A549 (cell line): Measurements from ENCODE around the gene CDS1. TPM values are rescaled to one million over a fixed set of nuclear protein-coding genes. Genes with fewer than 3 reads are reported as not detected.

Experiments used
- ATAC-seq, 2 experiments: fragments of 200-7000 bp in 1 of 2; fragments of >200 bp in 1 of 2; cut with Nextera tagmentation in 1 of 2; cut with Tn5 transposase in 1 of 2; 3 replicates each; pipeline versions ENCODE4 v1.8.0 to v1.9.1; 2018 to 2020; ENCODE audit warnings: mild to moderate bottlenecking in 1 of 2, moderate library complexity in 1 of 2
- CTCF ChIA-PET: fragments of 300-600 bp; sonication (Branson Sonifier 250); formaldehyde crosslinking; extraction: SDS; loops from one replicate; lab custom pipeline; 2021; ENCODE audit warnings: antibody characterized with exemption, inconsistent platforms; lab: Yijun Ruan, JAX
- POLR2A ChIA-PET: fragments of 350-600 bp; formaldehyde crosslinking; extraction: SDS; loops from one replicate; lab custom pipeline; 2021; ENCODE audit warnings: antibody characterized with exemption, inconsistent platforms; lab: Yijun Ruan, JAX
- DNase-seq, 2 experiments: peaks; one replicate each; pipeline versions ENCODE4 v3.0.0 to v3.0.0-alpha.2; 2011 to 2016; ENCODE audit warnings: low read depth in 1 of 2, low spot score in 1 of 2
- FAIRE-seq: peaks from 2 replicates; lab custom pipeline; 2011; peaks lifted over from hg19 to GRCh38; lab: Jason Lieb, UNC
- H3K27ac ChIP-seq, 2 experiments: fragments of >200 bp; sonication (Bioruptor Twin); formaldehyde crosslinking; 3 replicates each; pipeline ENCODE4 v1.5.1; 2016 to 2017
- H3K4me1 ChIP-seq: fragments of >200 bp; sonication (Bioruptor Twin); formaldehyde crosslinking; 3 replicates; pipeline ENCODE4 v1.6.1; 2016
- H3K4me2 ChIP-seq: fragments of >200 bp; sonication (Bioruptor Twin); formaldehyde crosslinking; 3 replicates; pipeline ENCODE4 v1.6.1; 2016
- H3K4me3 ChIP-seq: fragments of >200 bp; sonication (Bioruptor Twin); formaldehyde crosslinking; 3 replicates; pipeline ENCODE4 v1.5.1; 2016
- H3K9me3 ChIP-seq: fragments of >200 bp; sonication (Bioruptor Twin); formaldehyde crosslinking; 3 replicates; pipeline ENCODE4 v1.6.1; 2016
- CBX8 ChIP-seq: fragments of 200-600 bp; sonication (generic); IDR thresholded peaks from 2 replicates; pipeline ENCODE4 v1.6.1; 2016
- CEBPB ChIP-seq, 2 experiments: fragments of >200 bp in 1 of 2; sonication (Bioruptor Twin) in 1 of 2; formaldehyde crosslinking in 1 of 2; IDR thresholded peaks; 2 replicates each; pipeline ENCODE4 v1.6.1; 2012 to 2016
- EHMT2 ChIP-seq: fragments of 200-600 bp; sonication (generic); IDR thresholded peaks from 2 replicates; pipeline ENCODE4 v1.6.1; 2016; ENCODE audit warnings: antibody characterized with exemption, low read depth, mild to moderate bottlenecking, moderate library complexity
- EP300 ChIP-seq, 2 experiments: fragments of >200 bp; sonication (Bioruptor Twin); formaldehyde crosslinking; IDR thresholded peaks; 2 replicates in 1 of 2; 3 replicates in 1 of 2; pipeline ENCODE4 v1.6.1; 2016 to 2017
- ESRRA ChIP-seq: fragments of 150-350 bp; IDR thresholded peaks from 2 replicates; pipeline ENCODE4 v1.6.1; 2014; ENCODE audit warnings: mild to moderate bottlenecking, low read length, borderline replicate concordance
- FOXS1 ChIP-seq: fragments of 250-450 bp; sonication (Bioruptor Pico); IDR thresholded peaks from 2 replicates; pipeline ENCODE4 v1.5.0; 2020; ENCODE audit warnings: mild to moderate bottlenecking, moderate library complexity
- HOXA7 ChIP-seq: fragments of 250-450 bp; sonication (Bioruptor Pico); IDR thresholded peaks from 2 replicates; pipeline ENCODE4 v1.5.0; 2020; ENCODE audit warnings: mild to moderate bottlenecking, moderate library complexity
- JUN ChIP-seq, 2 experiments: fragments of >200 bp; sonication (Bioruptor Twin); formaldehyde crosslinking; IDR thresholded peaks; 2 replicates in 1 of 2; 3 replicates in 1 of 2; pipeline ENCODE4 v1.6.1; 2016 to 2017
- JUNB ChIP-seq: fragments of >200 bp; sonication (Bioruptor Twin); formaldehyde crosslinking; IDR thresholded peaks from 2 replicates; pipeline ENCODE4 v1.6.1; 2016
- KDM1A ChIP-seq: fragments of 200-600 bp; sonication (generic); IDR thresholded peaks from 2 replicates; pipeline ENCODE4 v1.6.1; 2016; ENCODE audit warnings: low read depth, mild to moderate bottlenecking
- KDM5A ChIP-seq: fragments of 200-600 bp; sonication (generic); IDR thresholded peaks from 2 replicates; pipeline ENCODE4 v1.6.1; 2016; ENCODE audit warnings: antibody characterized with exemption, mild to moderate bottlenecking
- MAFK ChIP-seq: fragments of 450-650 bp; IDR thresholded peaks from 2 replicates; pipeline ENCODE4 v1.6.1; 2014; ENCODE audit not compliant: partially characterized antibody
- MAZ ChIP-seq: fragments of 150-350 bp; IDR thresholded peaks from 2 replicates; pipeline ENCODE4 v1.6.1; 2014; ENCODE audit warnings: antibody characterized with exemption, low read depth, low read length, borderline replicate concordance
- MYC ChIP-seq: IDR thresholded peaks from 2 replicates; pipeline ENCODE4 v1.6.1; 2012; ENCODE audit warnings: mild to moderate bottlenecking, inconsistent platforms, low read length, improper control_type of control experiment, borderline replicate concordance
- PHF8 ChIP-seq: fragments of 200-600 bp; sonication (generic); IDR thresholded peaks from 2 replicates; pipeline ENCODE4 v1.6.1; 2016; ENCODE audit warnings: low read depth, mild to moderate bottlenecking, antibody characterized with exemption, moderate library complexity, borderline replicate concordance
- POLR2AphosphoS2 ChIP-seq: conservative IDR thresholded peaks from 2 replicates; pipeline ENCODE4 v1.6.1; 2012; ENCODE audit warnings: low read length, improper control_type of control experiment, inconsistent platforms
- RCOR1 ChIP-seq: fragments of 150-350 bp; IDR thresholded peaks from 2 replicates; pipeline ENCODE4 v1.6.1; 2014; ENCODE audit warnings: antibody characterized with exemption, low read length, low read depth
- RFX5 ChIP-seq: fragments of 450-650 bp; IDR thresholded peaks from 2 replicates; pipeline ENCODE4 v1.7.1; 2014; ENCODE audit warnings: antibody characterized with exemption, mild to moderate bottlenecking, moderate library complexity
- SREBF2 ChIP-seq: fragments of 450-650 bp; IDR thresholded peaks from 2 replicates; pipeline ENCODE4 v1.6.1; 2014; ENCODE audit warnings: mild to moderate bottlenecking, moderate library complexity
- TFCP2L1 ChIP-seq: fragments of 250-450 bp; sonication (Bioruptor Pico); IDR thresholded peaks from 2 replicates; pipeline ENCODE4 v1.5.0; 2021; ENCODE audit warnings: mild to moderate bottlenecking
- WGBS: methylation state at CpG from one replicate; pipeline ENCODE4 v1.1.6; 2017; ENCODE audit errors: missing lambda C conversion rate; 5-methylcytosine and 5-hydroxymethylcytosine counted together
- polyA plus RNA-seq, 4 experiments: library from polyadenylated mRNA; depleted of rRNA in 3 of 4; stranded (reverse); fragments of >200 nt; fragmentation: RNase III in 1 of 4; extraction: RNeasy Plus Mini Kit Qiagen cat#74134 plus additional on column Dnase treatment in 1 of 4; gene quantifications; 2 replicates in 3 of 4; 3 replicates in 1 of 4; pipeline ENCODE4 v1.2.3, GENCODE V29; 2011 to 2017
- TF ChIP-seq, protein P1 (sequence below): fragments of 150-350 bp; IDR thresholded peaks from 2 replicates; pipeline ENCODE4 v1.6.1; 2014; ENCODE audit warnings: low read depth, mild to moderate bottlenecking, low read length
- TF ChIP-seq, protein P2 (sequence below): fragments of >200 bp; sonication (Bioruptor Twin); formaldehyde crosslinking; IDR thresholded peaks from 3 replicates; pipeline ENCODE4 v1.6.1; 2016
- TF ChIP-seq, protein P3 (sequence below): IDR thresholded peaks from 2 replicates; pipeline ENCODE4 v1.6.1; 2012

CDS1 gene
- polyA plus RNA-seq, 2 of the 4 experiments (the other 2 are of a cell fraction), result 0.46 to 1.4 TPM

DNA sequence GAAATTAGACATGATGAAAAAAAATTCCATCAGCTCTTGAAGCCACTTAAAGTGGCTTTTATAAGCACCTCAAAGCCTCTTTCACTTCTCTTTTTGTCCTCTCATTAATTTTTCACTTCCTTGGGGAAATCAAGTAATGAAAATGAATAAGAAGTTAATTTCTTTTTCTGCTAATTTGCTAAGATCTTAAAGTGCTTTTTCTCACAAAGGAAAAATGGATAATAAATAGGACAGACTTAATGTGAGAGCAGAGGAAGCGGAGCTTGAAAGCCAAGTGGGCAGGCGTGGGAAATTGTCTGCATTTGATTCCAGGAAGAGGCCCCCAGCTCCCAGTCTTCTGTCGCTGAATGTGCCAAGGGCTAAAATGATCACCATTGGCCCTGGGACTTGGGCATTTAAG lies 28.6 kb downstream of the CDS1 start:
- POLR2A ChIA-PET, result no interaction called here
- H3K4me1 ChIP-seq, result no peaks in the 10 kb centered on the region
- no peak for ATAC-seq
- 86% methylated on average over 3 of the region's 3 CpGs for WGBS
- H3K9me3 ChIP-seq, result no peaks in the 10 kb centered on the region
- no peak overlapping the region for H3K27ac ChIP-seq
- no peak for TF ChIP-seq MAFK
- TF ChIP-seq EP300 (IDR thresholded peaks at IDR 0.05), result no peak
- TF ChIP-seq PHF8, result no peak
- TF ChIP-seq TFCP2L1 (CRISPR knock-in tag), result no peak
- TF ChIP-seq RFX5, result no peak
- no peak for TF ChIP-seq FOXS1 (CRISPR knock-in tag)
- TF ChIP-seq, protein P1, sequence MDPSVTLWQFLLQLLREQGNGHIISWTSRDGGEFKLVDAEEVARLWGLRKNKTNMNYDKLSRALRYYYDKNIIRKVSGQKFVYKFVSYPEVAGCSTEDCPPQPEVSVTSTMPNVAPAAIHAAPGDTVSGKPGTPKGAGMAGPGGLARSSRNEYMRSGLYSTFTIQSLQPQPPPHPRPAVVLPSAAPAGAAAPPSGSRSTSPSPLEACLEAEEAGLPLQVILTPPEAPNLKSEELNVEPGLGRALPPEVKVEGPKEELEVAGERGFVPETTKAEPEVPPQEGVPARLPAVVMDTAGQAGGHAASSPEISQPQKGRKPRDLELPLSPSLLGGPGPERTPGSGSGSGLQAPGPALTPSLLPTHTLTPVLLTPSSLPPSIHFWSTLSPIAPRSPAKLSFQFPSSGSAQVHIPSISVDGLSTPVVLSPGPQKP, result no peak
- TF ChIP-seq MAZ, result no peak
- TF ChIP-seq EHMT2, result no peak
- TF ChIP-seq, protein P2, sequence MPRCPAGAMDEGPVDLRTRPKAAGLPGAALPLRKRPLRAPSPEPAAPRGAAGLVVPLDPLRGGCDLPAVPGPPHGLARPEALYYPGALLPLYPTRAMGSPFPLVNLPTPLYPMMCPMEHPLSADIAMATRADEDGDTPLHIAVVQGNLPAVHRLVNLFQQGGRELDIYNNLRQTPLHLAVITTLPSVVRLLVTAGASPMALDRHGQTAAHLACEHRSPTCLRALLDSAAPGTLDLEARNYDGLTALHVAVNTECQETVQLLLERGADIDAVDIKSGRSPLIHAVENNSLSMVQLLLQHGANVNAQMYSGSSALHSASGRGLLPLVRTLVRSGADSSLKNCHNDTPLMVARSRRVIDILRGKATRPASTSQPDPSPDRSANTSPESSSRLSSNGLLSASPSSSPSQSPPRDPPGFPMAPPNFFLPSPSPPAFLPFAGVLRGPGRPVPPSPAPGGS, result no peak
- TF ChIP-seq RCOR1, result no peak
- TF ChIP-seq, all 56 proteins: peak for 0
- CTCF ChIA-PET, result no interaction called here
- no peak overlapping the region for H3K4me2 ChIP-seq
- H3K4me3 ChIP-seq, result no peak overlapping the region
- no peak for FAIRE-seq
- no peak for DNase-seq

DNA sequence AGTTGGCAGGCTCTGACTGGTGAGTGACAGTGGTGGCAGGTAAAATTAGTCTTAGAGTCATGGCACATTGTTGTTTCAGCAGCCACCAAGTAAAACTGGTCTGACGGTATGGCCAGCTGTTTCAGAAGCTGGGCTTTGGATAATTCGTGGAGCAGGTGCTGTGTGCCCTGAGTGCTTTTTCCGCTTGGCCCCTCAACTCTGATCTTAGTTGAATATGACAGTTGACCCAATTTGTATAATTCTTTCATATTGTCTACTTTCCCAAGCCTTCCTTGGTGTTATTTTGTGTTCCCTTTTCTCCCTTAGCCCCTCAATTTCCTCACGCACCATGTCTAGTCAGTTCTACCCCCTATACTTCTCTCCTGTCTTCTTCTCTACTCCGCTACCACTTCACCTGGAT lies 32.0 kb downstream of the CDS1 start:
- ATAC-seq, result no peak
- WGBS, result 71% methylated on average over 5 of the region's 5 CpGs
- no peak for TF ChIP-seq TFCP2L1 (CRISPR knock-in tag)
- no peaks in the 10 kb centered on the region for H3K4me1 ChIP-seq
- ChIA-PET CTCF (no interaction called here), POLR2A (no interaction called here)
- no peaks in the 10 kb centered on the region for H3K9me3 ChIP-seq
- no peak for FAIRE-seq
- H3K4me2 ChIP-seq, result no peak overlapping the region
- H3K27ac ChIP-seq, result no peak overlapping the region
- no peak overlapping the region for H3K4me3 ChIP-seq
- no peak for DNase-seq

DNA sequence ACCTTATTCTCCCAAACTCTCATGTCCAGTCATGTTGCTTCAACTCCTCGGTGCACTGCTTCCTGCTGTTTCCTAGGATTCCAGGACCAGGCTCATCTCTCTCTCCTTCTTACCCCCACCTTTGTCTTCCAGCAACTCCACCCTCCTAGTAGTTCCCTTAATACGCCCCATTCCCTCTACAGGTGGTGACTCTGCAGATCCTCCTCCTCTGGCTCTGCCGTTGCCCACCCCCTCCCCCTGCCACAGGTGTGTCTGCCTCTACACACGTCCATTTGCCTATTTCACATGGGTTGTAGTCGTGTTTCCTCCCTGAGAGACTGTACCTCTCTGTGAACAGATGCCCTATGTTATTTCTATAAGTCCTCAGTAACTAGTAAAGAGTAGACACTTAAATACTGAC lies 32.4 kb downstream of the CDS1 start:
- whole genome bisulfite sequencing, result 52% methylated on average over 4 of the region's 5 CpGs
- ATAC-seq (no peak), FAIRE-seq (no peak), DNase-seq (no peak)
- CTCF ChIA-PET, result no interaction called here
- Histone ChIP-seq H3K4me2 (no peak overlapping the region), H3K27ac (no peak overlapping the region), H3K9me3 (no peaks in the 10 kb centered on the region), H3K4me3 (no peak overlapping the region), H3K4me1 (no peaks in the 10 kb centered on the region)
- POLR2A ChIA-PET, result no interaction called here
- TF ChIP-seq HOXA7 (CRISPR knock-in tag) (no peak), JUNB (no peak), JUN (IDR thresholded peaks at IDR 0.05) (no peak), ESRRA (no peak), KDM1A (no peak), POLR2AphosphoS2 (no peak), FOXS1 (CRISPR knock-in tag) (no peak), CBX8 (no peak), KDM5A (no peak), MYC (no peak), PHF8 (no peak), CEBPB (IDR thresholded peaks at IDR 0.05) (no peak), SREBF2 (no peak)
- TF ChIP-seq, protein P3, sequence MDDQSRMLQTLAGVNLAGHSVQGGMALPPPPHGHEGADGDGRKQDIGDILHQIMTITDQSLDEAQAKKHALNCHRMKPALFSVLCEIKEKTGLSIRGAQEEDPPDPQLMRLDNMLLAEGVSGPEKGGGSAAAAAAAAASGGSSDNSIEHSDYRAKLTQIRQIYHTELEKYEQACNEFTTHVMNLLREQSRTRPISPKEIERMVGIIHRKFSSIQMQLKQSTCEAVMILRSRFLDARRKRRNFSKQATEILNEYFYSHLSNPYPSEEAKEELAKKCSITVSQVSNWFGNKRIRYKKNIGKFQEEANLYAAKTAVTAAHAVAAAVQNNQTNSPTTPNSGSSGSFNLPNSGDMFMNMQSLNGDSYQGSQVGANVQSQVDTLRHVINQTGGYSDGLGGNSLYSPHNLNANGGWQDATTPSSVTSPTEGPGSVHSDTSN, result no peak
- TF ChIP-seq, protein P1, result no peak
